ENCODE results near the gene DNPH1. TPM values are rescaled to one million over a fixed set of nuclear protein-coding genes. Genes with fewer than 3 reads are reported as not detected.

Gene DNPH1
- total RNA-seq, 1 donor from 2014 or later: 3.5 TPM

GRCh38 chr6:43178951-43179830, 50.1 kb downstream of the DNPH1 start:
- Mint-ChIP-seq H3K4me3 (ENCODE audit: unreplicated experiment) (no peak overlapping the region), H3K27ac (ENCODE audit: unreplicated experiment) (no peak overlapping the region), H3K9me3 (ENCODE audit: unreplicated experiment) (peaks cover 6% of the 10 kb centered on the region), H3K4me1 (ENCODE audit: low read depth, unreplicated experiment) (peaks cover 18% of the 10 kb centered on the region), H3K27me3 (ENCODE audit: unreplicated experiment) (peaks cover 16% of the 10 kb centered on the region), H3K36me3 (ENCODE audit: unreplicated experiment) (peaks cover 6% of the 10 kb centered on the region)
- no peak for DNase-seq
- no peak for TF ChIP-seq CTCF (IDR thresholded peaks at IDR 0.05; ENCODE audit: partially characterized antibody, unreplicated experiment)

- peaks cover 22% of the 10 kb centered on the region for H3K4me1 Mint-ChIP-seq (ENCODE audit: low read depth, unreplicated experiment)
- no peak overlapping the region for H3K27ac Mint-ChIP-seq (ENCODE audit: unreplicated experiment)
- DNase-seq: no peak
- no peak overlapping the region for H3K4me3 Mint-ChIP-seq (ENCODE audit: unreplicated experiment)
- H3K27me3 Mint-ChIP-seq (ENCODE audit: unreplicated experiment): peaks cover 14% of the 10 kb centered on the region
- H3K36me3 Mint-ChIP-seq (ENCODE audit: unreplicated experiment): peaks cover 6% of the 10 kb centered on the region
- H3K9me3 Mint-ChIP-seq (ENCODE audit: unreplicated experiment): peaks cover 6% of the 10 kb centered on the region
- TF ChIP-seq CTCF (IDR thresholded peaks at IDR 0.05; ENCODE audit: partially characterized antibody, unreplicated experiment): no peak
Observed at GRCh38 chr6:43178150-43178549, 51.1 kb downstream of the DNPH1 start.

- Mint-ChIP-seq H3K9me3 (ENCODE audit: unreplicated experiment) (peaks cover 9% of the 10 kb centered on the region), H3K27ac (ENCODE audit: unreplicated experiment) (peak overlapping the region; percentile 20), H3K27me3 (ENCODE audit: unreplicated experiment) (peaks cover 11% of the 10 kb centered on the region), H3K36me3 (ENCODE audit: unreplicated experiment) (no peaks in the 10 kb centered on the region), H3K4me3 (ENCODE audit: unreplicated experiment) (no peak overlapping the region), H3K4me1 (ENCODE audit: low read depth, unreplicated experiment) (peaks cover 22% of the 10 kb centered on the region)
- no peak for DNase-seq
- no peak for TF ChIP-seq CTCF (IDR thresholded peaks at IDR 0.05; ENCODE audit: partially characterized antibody, unreplicated experiment)
Observed at GRCh38 chr6:43176423-43176786, 52.9 kb downstream of the DNPH1 start.

GRCh38 chr6:43175676-43176422, 53.4 kb downstream of the DNPH1 start:
- H3K27me3 Mint-ChIP-seq (ENCODE audit: unreplicated experiment): peaks cover 12% of the 10 kb centered on the region
- peak overlapping the region; percentile 20 for H3K27ac Mint-ChIP-seq (ENCODE audit: unreplicated experiment)
- no peaks in the 10 kb centered on the region for H3K36me3 Mint-ChIP-seq (ENCODE audit: unreplicated experiment)
- H3K4me3 Mint-ChIP-seq (ENCODE audit: unreplicated experiment): peak overlapping the region; percentile 6
- peaks cover 22% of the 10 kb centered on the region for H3K4me1 Mint-ChIP-seq (ENCODE audit: low read depth, unreplicated experiment)
- H3K9me3 Mint-ChIP-seq (ENCODE audit: unreplicated experiment): peaks cover 11% of the 10 kb centered on the region
- DNase-seq: no peak
- TF ChIP-seq CTCF (IDR thresholded peaks at IDR 0.05; ENCODE audit: partially characterized antibody, unreplicated experiment): no peak

Other genes with a start within 250 kb of the DNPH1 start
- 59.1 TPM for gene PPP2R5D, start 244.9 kb downstream of the DNPH1 start, total RNA-seq (ENCODE audit: unreplicated experiment)
- 42.7 TPM for gene MEA1, start 215.5 kb downstream of the DNPH1 start, total RNA-seq (ENCODE audit: unreplicated experiment)
- gene KLHDC3, start 215.2 kb downstream of the DNPH1 start, total RNA-seq (ENCODE audit: unreplicated experiment): 119 TPM
- gene RRP36, start 207.9 kb downstream of the DNPH1 start, total RNA-seq (ENCODE audit: unreplicated experiment): 109 TPM
- 43.3 TPM for gene CUL7, start 175.6 kb downstream of the DNPH1 start, total RNA-seq (ENCODE audit: unreplicated experiment)
- 50.5 TPM for gene MRPL2, start 170.0 kb downstream of the DNPH1 start, total RNA-seq (ENCODE audit: unreplicated experiment)
- gene KLC4, start 169.8 kb downstream of the DNPH1 start, total RNA-seq (ENCODE audit: unreplicated experiment): 62.3 TPM
- gene PTK7, start 153.2 kb downstream of the DNPH1 start, total RNA-seq (ENCODE audit: unreplicated experiment): 166 TPM
- gene SRF, start 58.2 kb downstream of the DNPH1 start, total RNA-seq (ENCODE audit: unreplicated experiment): 20.7 TPM
- gene CUL9, start 47.3 kb downstream of the DNPH1 start, total RNA-seq (ENCODE audit: unreplicated experiment): 51.6 TPM
- gene TTBK1, start 14.0 kb upstream of the DNPH1 start, total RNA-seq (ENCODE audit: unreplicated experiment): 47.3 TPM
- gene SLC22A7, start 68.8 kb upstream of the DNPH1 start, total RNA-seq (ENCODE audit: unreplicated experiment): 0.34 TPM
- gene CRIP3, start 79.3 kb upstream of the DNPH1 start, total RNA-seq (ENCODE audit: unreplicated experiment): 0.69 TPM
- 26.3 TPM for gene ZNF318, start 140.2 kb upstream of the DNPH1 start, total RNA-seq (ENCODE audit: unreplicated experiment)
- 94.8 TPM for gene ABCC10, start 198.1 kb upstream of the DNPH1 start, total RNA-seq (ENCODE audit: unreplicated experiment)
- 2.2 TPM for gene DLK2, start 226.1 kb upstream of the DNPH1 start, total RNA-seq (ENCODE audit: unreplicated experiment)
- gene TJAP1, start 248.1 kb upstream of the DNPH1 start, total RNA-seq (ENCODE audit: unreplicated experiment): 30.9 TPM